Calu3 (cell line): Measurements from ENCODE around the gene TRIM46. TPM values are rescaled to one million over a fixed set of nuclear protein-coding genes. Genes with fewer than 3 reads are reported as not detected.
"Not testable (repeated sequence)": the region's sequence is repeated elsewhere in the genome, so short reads cannot be mapped to it uniquely, and the experiment has no call there.

Experiments used
- BruUV-seq: library from RNA; stranded (reverse); fragments of 400-500 nt; replicated peaks from 2 replicates; lab custom pipeline; 2021; lab: Mats Ljungman, UMichigan
- CTCF ChIA-PET: fragments of 300-600 bp; sonication (Branson Sonifier 250); formaldehyde crosslinking; loops from one replicate; lab custom pipeline; 2022; ENCODE audit warnings: antibody characterized with exemption; lab: Charles Lee
- DNase-seq: peaks from one replicate; pipeline ENCODE4 v3.0.0; 2022
- H3K27ac Mint-ChIP-seq: one replicate; pipeline ENCODE4 v1.8.0; 2022; ENCODE audit warnings: mixed read lengths; ENCODE audit not compliant: unreplicated experiment
- H3K27me3 Mint-ChIP-seq: one replicate; pipeline ENCODE4 v1.8.0; 2022; ENCODE audit warnings: mixed read lengths; ENCODE audit not compliant: unreplicated experiment
- H3K36me3 Mint-ChIP-seq: one replicate; pipeline ENCODE4 v1.8.0; 2022; ENCODE audit warnings: mild to moderate bottlenecking, moderate library complexity, mixed read lengths; ENCODE audit not compliant: insufficient read depth, unreplicated experiment
- H3K4me1 Mint-ChIP-seq: one replicate; pipeline ENCODE4 v1.8.0; 2022; ENCODE audit warnings: mild to moderate bottlenecking, low read depth, mixed read lengths; ENCODE audit not compliant: unreplicated experiment
- H3K4me3 Mint-ChIP-seq: one replicate; pipeline ENCODE4 v1.8.0; 2022; ENCODE audit warnings: mild to moderate bottlenecking, low read depth, moderate library complexity, mixed read lengths; ENCODE audit not compliant: unreplicated experiment
- H3K9me3 Mint-ChIP-seq: one replicate; pipeline ENCODE4 v1.8.0; 2022; ENCODE audit warnings: low read depth, mixed read lengths; ENCODE audit not compliant: unreplicated experiment
- intact Hi-C: fragments of 100-400 bp; cut with micrococcal nuclease; formaldehyde crosslinking; loops from one replicate; pipeline ENCODE4 v1.10.0; 2022; ENCODE audit not compliant: unreplicated experiment
- total RNA-seq: library from RNA; stranded (reverse); gene quantifications from 2 replicates; pipeline ENCODE4 v1.2.3, GENCODE V29; 2022
- TF ChIP-seq, protein P1 (sequence below): fragments of 200-600 bp; IDR thresholded peaks from one replicate; pipeline ENCODE4 v1.8.0; 2022; ENCODE audit warnings: antibody characterized with exemption; ENCODE audit not compliant: unreplicated experiment

TRIM46 gene
- total RNA-seq, 1 experiment from 2014 or later, result 1.1 TPM

DNA sequence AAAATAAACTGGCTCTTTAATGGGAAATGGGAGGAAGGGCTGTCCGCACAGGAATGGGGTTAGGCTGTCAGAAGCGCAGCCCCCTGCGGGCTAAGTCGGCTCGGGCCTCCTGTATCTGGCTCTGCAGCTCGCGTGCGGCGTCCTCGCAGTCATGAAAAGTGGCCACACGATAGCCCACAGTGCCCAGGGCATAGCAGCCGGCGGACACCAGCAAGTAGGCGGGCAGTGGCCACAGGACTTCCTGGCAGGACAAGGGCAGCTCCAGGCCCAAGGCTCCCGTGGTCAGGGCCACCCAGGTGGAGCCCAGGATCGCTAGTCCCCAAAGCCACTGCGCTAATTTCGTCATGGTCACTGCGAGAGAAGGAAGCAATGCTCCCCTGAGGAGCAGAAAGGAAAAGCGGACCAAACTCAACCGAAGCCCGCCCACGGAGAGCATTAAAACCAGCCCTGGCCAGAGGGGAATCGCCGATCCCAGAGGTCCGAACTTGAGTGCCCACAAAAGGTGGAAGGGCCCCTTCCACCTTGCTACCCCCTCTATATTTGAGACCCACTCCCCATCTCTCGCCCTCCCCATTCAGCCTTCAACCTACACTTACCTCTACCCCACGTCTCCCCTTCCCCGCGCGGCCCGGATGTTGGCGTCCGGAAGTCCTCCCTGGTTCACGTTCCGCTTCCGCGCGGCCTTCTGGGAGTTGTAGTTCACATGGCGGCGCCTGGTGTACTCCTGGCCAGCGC is 33.6 kb upstream of the TRIM46 start, which contains the start of gene DPM3:
Gene DPM3 (minus strand): TSS at position 637 of the 735 bp plus-strand sequence. CDS start 291 bp downstream, at position 346.
- TF ChIP-seq, protein P1, sequence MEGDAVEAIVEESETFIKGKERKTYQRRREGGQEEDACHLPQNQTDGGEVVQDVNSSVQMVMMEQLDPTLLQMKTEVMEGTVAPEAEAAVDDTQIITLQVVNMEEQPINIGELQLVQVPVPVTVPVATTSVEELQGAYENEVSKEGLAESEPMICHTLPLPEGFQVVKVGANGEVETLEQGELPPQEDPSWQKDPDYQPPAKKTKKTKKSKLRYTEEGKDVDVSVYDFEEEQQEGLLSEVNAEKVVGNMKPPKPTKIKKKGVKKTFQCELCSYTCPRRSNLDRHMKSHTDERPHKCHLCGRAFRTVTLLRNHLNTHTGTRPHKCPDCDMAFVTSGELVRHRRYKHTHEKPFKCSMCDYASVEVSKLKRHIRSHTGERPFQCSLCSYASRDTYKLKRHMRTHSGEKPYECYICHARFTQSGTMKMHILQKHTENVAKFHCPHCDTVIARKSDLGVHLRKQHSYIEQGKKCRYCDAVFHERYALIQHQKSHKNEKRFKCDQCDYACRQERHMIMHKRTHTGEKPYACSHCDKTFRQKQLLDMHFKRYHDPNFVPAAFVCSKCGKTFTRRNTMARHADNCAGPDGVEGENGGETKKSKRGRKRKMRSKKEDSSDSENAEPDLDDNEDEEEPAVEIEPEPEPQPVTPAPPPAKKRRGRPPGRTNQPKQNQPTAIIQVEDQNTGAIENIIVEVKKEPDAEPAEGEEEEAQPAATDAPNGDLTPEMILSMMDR, result no peak
- no peaks in the 10 kb centered on the region for H3K9me3 Mint-ChIP-seq
- H3K27ac Mint-ChIP-seq, result peak within 1 kb of the TSS; percentile 75
- peak; percentile 89 for DNase-seq
- H3K27me3 Mint-ChIP-seq, result peaks cover 10% of the 10 kb centered on the region
- peaks cover 14% of the 10 kb centered on the region for H3K4me1 Mint-ChIP-seq
- peaks cover 54% of the 10 kb centered on the region for H3K36me3 Mint-ChIP-seq
- CTCF ChIA-PET, result interaction anchor here (1.0 to 1.8 kb wide), 4 partner anchors 10 to 61 kb away, joined by 3 to 8 read pairs (median 5); partner anchors contain the start of genes EFNA3 and KRTCAP2
- TSS peak; percentile 52 for BruUV-seq
- H3K4me3 Mint-ChIP-seq, result peak within 1 kb of the TSS; percentile 93
- intact Hi-C loops, result no loop called here

DNA sequence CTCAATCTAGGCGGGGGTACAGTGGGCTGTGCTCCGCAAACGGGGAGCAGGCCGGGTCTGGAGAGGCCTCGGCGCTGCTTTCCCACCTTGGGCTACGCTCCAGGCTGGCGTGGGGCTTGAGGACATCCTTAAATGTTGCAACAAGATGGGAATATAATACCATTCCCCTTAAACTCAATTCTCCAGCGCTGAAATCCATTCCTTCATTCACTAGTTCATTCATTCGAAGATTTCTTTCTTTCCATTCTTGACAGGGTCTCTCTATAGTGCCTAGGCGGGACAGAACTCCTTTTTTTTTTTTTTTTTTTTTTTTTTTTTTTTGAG is 33.1 kb upstream of the TRIM46 start:
- intact Hi-C loops, result no loop called here
- no peak for DNase-seq
- peaks cover 49% of the 10 kb centered on the region for H3K36me3 Mint-ChIP-seq
- H3K27me3 Mint-ChIP-seq, result peaks cover 12% of the 10 kb centered on the region
- no TSS peak for BruUV-seq
- no peaks in the 10 kb centered on the region for H3K9me3 Mint-ChIP-seq
- TF ChIP-seq, protein P1, result no peak
- CTCF ChIA-PET, result interaction anchor here (1.0 to 1.8 kb wide), 4 partner anchors 11 to 62 kb away, joined by 3 to 8 read pairs (median 5); partner anchors contain the start of genes EFNA3 and KRTCAP2
- peaks cover 9% of the 10 kb centered on the region for H3K4me1 Mint-ChIP-seq
- peak overlapping the region; percentile 75 for H3K27ac Mint-ChIP-seq
- H3K4me3 Mint-ChIP-seq, result peak overlapping the region; percentile 93

DNA sequence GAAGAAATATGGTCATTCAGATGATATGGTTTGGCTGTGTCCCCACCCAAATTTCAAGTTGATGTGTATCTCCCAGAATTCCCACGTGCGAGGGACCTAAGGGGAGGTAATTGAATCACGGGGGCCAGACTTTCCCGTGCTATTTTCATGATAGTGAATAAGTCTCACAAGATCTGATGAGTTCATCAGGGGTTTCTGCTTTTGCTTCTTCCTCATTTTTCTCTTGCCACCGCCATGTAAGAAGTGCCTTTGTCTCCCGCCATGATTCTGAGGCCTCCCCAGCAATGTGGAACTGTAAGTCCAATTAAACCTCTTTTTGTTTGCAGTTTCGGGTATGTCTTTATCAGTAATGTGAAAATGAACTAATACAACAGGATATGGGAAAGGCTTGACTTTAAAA is 31.9 kb upstream of the TRIM46 start:
- no TSS peak for BruUV-seq
- TF ChIP-seq, protein P1, result no peak
- intact Hi-C loops, result no loop called here
- H3K27ac Mint-ChIP-seq, result no peak overlapping the region
- H3K27me3 Mint-ChIP-seq, result peaks cover 22% of the 10 kb centered on the region
- peaks cover 38% of the 10 kb centered on the region for H3K36me3 Mint-ChIP-seq
- no peak overlapping the region for H3K4me3 Mint-ChIP-seq
- CTCF ChIA-PET, result no interaction called here
- peaks cover 9% of the 10 kb centered on the region for H3K4me1 Mint-ChIP-seq
- DNase-seq, result no peak
- H3K9me3 Mint-ChIP-seq, result no peaks in the 10 kb centered on the region

DNA sequence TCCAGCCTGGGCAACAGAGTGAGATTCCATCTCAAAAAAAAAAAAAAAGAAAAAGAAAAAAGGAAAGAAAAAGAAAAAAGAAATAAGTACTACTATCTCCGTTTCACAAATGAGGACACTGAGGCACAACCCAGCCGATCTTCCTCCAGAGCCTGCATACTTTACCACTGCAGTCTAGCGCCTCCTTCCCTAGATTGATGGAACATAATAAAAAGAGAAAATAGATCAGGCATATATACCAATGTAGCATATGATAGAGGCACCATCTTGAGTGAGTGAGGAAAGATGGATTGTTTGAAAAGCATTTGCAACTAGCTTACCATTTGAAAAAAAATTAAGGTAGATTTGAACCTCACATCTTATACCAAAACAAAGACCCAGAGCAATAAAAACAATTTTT is 28.2 kb upstream of the TRIM46 start:
- peaks cover 2% of the 10 kb centered on the region for H3K36me3 Mint-ChIP-seq
- no TSS peak for BruUV-seq
- peaks cover 53% of the 10 kb centered on the region for H3K27me3 Mint-ChIP-seq
- CTCF ChIA-PET, result interaction anchor here (1.2 kb wide), 1 partner anchor 22 kb away, joined by 3 read pairs; no protein-coding TSS in a partner anchor
- no peak overlapping the region for H3K27ac Mint-ChIP-seq
- H3K4me1 Mint-ChIP-seq, result no peaks in the 10 kb centered on the region
- H3K9me3 Mint-ChIP-seq, result no peaks in the 10 kb centered on the region
- intact Hi-C loops, result no loop called here
- no peak overlapping the region for H3K4me3 Mint-ChIP-seq
- TF ChIP-seq, protein P1, result no peak
- no peak for DNase-seq

DNA sequence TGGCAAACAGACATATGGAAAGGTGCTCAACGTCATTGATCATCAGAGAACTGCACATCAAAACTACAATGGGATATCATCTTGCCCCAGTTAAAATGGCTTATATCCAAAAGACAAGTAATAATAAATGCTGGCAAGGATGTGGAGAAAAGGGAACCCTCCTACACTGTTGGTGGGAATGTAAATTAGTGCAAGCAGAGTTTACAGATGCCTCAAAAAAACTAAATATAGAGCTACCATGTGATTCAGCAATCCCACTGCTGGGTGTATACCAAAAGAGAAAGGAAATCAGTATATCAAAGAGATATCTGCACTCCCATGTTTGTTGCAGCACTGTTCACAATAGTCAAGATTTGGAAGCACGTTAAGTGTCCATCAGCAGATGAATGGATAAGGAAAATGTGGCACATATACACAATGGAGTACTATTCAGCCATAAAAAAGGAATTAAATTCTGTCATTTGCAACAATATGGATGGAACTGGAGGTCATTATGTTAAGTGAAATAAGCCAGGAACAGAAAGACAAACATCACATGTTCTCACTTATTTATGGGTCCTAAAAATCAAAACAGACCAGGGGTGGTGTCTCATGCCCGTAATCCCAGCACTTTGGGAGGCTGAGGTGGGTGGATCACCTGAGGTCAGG is 17.5 kb upstream of the TRIM46 start:
- BruUV-seq, intact Hi-C loops, DNase-seq, H3K36me3 Mint-ChIP-seq, H3K9me3 Mint-ChIP-seq, H3K4me3 Mint-ChIP-seq, H3K27ac Mint-ChIP-seq, H3K4me1 Mint-ChIP-seq: not testable (repeated sequence)
- CTCF ChIA-PET, result interaction anchor here (0.6 kb wide), 1 partner anchor 823 kb away, joined by 3 read pairs; no protein-coding TSS in a partner anchor
- H3K27me3 Mint-ChIP-seq, result peaks cover 55% of the 10 kb centered on the region
